GM18498 (cell line): ENCODE measurements around the gene DSCAM.

Experiments
- ATAC-seq: cut with Tn5 transposase; IDR thresholded peaks from one replicate; pipeline ENCODE4 v1.9.1; 2021; ENCODE audit warnings: mild to moderate bottlenecking, moderate library complexity; ENCODE audit not compliant: unreplicated experiment

Gene DSCAM

GRCh38 chr21:40668555-40669275 is 178.2 kb downstream of the DSCAM start:
- no peak for ATAC-seq

- ATAC-seq = no peak
Observed at GRCh38 chr21:40667967-40668366, 179.0 kb downstream of the DSCAM start.

- ATAC-seq = no peak
Observed at GRCh38 chr21:40662889-40663288, 184.1 kb downstream of the DSCAM start.

GRCh38 chr21:40660461-40660860 is 186.5 kb downstream of the DSCAM start:
- no peak for ATAC-seq

- no peak for ATAC-seq
Observed at GRCh38 chr21:40658311-40658710, 188.6 kb downstream of the DSCAM start.

- no peak for ATAC-seq
Observed at GRCh38 chr21:40652436-40652835, 194.5 kb downstream of the DSCAM start.

- ATAC-seq = no peak
Observed at GRCh38 chr21:40647706-40648105, 199.3 kb downstream of the DSCAM start.

- ATAC-seq = no peak
Observed at GRCh38 chr21:40646651-40647050, 200.3 kb downstream of the DSCAM start.

GRCh38 chr21:40641042-40641441 is 205.9 kb downstream of the DSCAM start:
- ATAC-seq = no peak

- no peak for ATAC-seq
Observed at GRCh38 chr21:40640266-40640789, 206.6 kb downstream of the DSCAM start.

- no peak for ATAC-seq
Observed at GRCh38 chr21:40639616-40640194, 207.3 kb downstream of the DSCAM start.

GRCh38 chr21:40638466-40639251 is 208.3 kb downstream of the DSCAM start:
- no peak for ATAC-seq

- no peak for ATAC-seq
Observed at GRCh38 chr21:40636026-40636425, 210.9 kb downstream of the DSCAM start.

GRCh38 chr21:40635391-40635790 is 211.6 kb downstream of the DSCAM start:
- ATAC-seq = no peak

GRCh38 chr21:40634141-40634540 is 212.8 kb downstream of the DSCAM start:
- no peak for ATAC-seq

GRCh38 chr21:40633048-40633447 is 213.9 kb downstream of the DSCAM start:
- ATAC-seq = no peak

GRCh38 chr21:40631211-40631610 is 215.7 kb downstream of the DSCAM start:
- no peak for ATAC-seq

GRCh38 chr21:40625991-40626390 is 221.0 kb downstream of the DSCAM start:
- ATAC-seq = no peak

- no peak for ATAC-seq
Observed at GRCh38 chr21:40623528-40623927, 223.4 kb downstream of the DSCAM start.

GRCh38 chr21:40622531-40622930 is 224.4 kb downstream of the DSCAM start:
- no peak for ATAC-seq

- ATAC-seq = no peak
Observed at GRCh38 chr21:40620386-40621145, 226.4 kb downstream of the DSCAM start.
